Measurements from ENCODE around the gene RARRES1.
A peak's percentile ranks its signal among the peaks of the same experiment; 100 is the strongest.

RARRES1 gene, protein sequence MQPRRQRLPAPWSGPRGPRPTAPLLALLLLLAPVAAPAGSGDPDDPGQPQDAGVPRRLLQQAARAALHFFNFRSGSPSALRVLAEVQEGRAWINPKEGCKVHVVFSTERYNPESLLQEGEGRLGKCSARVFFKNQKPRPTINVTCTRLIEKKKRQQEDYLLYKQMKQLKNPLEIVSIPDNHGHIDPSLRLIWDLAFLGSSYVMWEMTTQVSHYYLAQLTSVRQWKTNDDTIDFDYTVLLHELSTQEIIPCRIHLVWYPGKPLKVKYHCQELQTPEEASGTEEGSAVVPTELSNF

DNA sequence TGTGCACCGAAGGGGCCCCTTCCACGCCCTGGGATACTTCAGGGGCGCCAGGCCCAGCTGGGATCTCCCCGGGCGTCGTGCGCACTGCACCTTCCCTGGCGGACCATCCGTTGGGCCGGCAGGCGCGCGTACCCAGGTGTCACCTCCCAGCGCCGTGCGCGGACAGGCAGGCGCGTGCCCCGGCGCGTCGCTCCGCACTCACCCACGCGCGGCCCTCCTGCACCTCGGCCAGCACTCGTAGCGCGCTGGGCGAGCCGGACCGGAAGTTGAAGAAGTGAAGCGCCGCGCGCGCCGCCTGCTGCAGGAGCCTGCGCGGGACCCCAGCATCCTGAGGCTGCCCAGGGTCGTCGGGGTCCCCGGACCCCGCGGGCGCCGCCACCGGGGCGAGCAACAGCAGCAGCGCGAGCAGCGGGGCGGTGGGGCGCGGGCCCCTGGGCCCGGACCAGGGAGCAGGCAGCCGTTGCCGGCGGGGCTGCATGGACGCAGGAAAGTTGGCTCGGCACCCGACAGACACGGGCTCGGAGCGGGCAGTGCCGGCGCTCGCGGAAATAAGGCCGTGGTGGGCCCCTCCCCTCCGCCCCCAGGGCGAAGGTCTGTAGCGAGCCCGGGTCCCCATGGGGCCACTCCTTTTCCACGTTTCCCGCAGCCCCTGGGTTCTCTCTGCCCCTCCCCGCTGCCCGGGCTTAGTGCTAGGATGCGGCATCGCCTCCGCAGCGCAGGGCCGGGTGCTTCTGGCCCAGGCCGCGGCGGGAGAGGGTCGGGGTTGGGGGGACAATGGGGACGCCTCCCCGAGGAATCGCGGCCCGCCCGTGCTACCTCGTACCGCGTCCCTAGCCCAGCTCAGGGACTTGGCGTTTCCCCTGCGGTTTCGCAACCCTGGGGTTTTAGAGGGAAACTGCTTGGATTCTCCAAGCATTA, at the start of gene RARRES1:
TSS of gene RARRES1 (minus strand) at position 520 of the 918 bp plus-strand sequence. CDS start at position 478, 42 bp downstream.
- DNase-seq (ENCODE audit: low read depth in 2 of 2): peak in 1 of 2 donors; percentile 3

DNA sequence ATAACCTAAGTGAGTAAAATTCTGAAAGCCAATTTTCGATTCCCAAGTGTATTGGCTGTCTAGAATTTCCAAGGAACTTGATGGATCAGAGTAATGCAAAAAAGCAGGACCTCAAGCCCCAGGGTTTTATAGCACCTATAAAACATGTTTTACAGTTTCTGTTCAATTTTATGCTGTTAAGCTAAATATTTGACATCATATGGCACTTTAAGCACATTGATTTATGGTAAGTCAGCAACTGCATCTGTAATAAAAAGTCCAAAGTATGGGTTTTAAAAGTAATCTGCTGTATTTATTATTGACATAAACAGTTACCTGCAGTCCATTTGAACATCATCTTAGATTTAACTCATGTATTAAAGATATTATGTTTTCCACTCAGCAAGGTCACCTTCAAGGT, 49.6 kb upstream of the RARRES1 start:
- DNase-seq (ENCODE audit: low read depth in 2 of 2): no peak

DNA sequence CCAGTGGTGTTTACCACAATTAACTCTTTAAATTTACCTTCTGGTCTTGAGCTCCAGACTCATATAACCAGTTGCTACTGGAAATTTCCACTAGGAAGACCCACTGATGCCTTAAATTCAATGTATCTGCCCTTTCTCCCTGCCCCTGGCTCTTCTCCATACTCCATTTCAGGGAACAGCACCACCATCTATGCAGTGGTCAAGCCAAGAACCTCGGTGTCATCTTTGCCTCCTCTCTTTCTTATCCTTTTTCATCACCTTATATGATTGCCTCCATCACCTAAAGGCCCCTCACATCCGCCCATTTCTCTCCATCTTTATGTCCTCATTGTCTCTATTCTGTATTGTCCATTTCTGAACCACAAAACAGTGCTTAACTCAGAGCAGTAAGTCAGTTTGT, 48.9 kb upstream of the RARRES1 start:
- DNase-seq (ENCODE audit: low read depth in 2 of 2): no peak

DNA sequence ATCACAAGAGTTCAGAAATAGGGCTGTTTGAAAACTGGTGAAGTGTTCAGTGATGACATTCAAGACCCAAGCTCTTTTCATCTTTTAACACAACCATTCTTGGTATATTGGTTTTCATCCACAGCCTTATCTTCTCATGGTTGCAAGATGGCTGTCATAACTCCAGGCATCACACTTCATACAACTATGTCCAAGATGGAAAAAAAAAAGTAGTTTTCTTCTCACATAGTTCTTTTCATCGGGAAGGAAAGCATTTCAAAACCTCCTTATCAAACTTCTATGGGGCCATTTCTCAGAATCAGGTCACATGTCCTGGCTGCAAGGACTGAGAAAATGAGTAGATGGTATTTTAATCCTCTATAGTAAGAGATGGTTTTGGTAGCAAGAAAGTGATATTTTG, 48.5 kb upstream of the RARRES1 start:
- DNase-seq (ENCODE audit: low read depth in 2 of 2): no peak

DNA sequence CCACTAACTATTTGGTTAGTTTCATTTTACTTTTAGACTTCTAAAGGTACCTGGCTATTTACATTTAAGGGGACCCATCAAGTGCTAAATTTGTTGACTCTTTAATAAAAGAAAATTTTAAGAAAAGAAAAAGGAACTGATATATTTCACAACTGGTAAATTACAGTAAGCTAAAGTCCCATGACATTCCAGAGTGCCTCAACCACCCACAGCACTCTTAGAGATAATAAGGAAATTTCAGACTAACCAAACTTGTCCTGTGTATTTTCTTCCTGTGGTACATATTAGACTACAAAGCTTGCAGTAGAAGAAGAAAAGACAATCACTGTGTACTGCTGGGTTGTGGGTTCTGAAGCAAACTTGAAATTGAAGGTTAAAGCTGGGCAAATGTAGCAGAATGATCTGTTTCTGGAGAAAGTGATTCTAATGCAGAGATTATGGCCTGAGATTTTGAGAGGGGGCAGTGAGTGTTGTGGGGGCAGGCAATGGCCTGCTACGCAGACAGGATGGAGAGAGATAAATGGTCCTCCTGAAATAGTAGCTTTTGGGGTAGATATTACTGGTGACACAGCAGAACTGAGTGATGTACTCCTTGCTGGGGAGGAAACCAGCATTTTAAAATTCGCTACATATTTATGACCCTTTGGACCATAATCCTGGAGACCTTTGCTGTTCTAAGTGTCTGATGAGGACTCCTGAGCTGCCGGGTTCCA, 45.1 kb upstream of the RARRES1 start:
- DNase-seq (ENCODE audit: low read depth in 2 of 2): no peak

DNA sequence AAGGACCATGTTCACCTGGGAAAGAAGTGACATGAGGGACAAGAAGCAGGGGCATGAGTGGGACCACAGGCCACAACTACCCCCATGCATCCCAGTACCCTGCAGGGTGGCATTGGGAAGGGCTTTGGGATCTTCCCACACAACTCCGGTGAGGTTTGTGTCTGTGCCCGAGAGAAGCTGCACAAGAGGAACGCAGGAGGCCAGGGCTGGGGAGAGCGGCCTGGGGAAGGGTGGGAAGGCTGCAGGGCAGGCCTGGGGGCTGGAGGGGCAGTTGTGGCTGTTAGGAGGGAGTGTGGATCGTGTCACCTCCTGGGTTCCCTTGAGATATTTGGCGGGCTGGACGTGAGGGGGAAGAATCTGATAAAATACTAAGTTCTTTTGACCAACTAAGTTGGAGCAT, 44.3 kb upstream of the RARRES1 start:
- no peak for DNase-seq (ENCODE audit: low read depth in 2 of 2)

DNA sequence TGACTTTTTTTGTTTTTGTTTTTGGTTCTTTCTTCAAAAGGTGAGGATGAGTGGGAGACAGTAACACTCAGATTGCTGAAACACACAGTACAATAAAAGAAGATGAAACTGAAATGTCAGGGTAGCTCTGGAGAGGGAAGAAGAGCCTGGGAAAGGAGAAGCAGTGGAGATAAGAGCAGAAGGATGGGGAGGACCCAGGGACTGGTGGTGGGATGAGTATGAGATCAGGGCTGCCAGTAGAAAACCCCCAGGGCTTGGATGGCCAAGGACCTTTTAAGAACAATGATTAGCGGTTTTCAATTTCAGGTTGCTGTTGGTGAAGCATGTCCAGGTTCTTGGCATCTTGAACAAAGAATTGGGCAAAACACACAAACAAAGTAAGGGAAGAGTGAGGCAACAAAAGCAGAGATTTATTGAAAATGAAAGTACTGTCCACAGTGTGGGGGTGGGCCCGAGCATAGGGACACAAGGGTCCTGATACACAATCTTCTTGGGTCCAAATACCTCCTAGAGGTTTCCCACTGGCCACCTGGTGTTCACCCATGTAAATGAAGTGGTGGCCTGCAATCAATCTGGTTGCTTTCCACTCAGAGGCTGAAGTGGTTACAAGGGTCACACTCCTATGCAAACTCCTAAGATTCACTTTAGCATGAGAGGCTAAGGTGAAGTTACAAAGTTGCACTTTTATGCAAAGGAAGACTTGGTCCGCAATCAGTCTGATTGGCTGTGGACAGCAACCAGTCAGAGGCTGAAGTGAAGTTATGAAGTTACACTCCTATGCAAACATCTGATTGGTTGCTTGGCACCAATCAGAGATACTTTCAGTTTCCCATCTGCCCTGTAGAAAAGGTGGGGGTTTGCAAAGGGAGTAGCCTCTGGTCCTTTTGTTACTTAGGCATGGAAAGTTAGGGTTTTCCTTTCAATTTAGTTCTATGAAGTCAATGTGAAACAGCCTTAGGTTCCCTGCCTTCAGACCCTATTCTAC, 43.5 kb upstream of the RARRES1 start:
- no peak for DNase-seq (ENCODE audit: low read depth in 2 of 2)

DNA sequence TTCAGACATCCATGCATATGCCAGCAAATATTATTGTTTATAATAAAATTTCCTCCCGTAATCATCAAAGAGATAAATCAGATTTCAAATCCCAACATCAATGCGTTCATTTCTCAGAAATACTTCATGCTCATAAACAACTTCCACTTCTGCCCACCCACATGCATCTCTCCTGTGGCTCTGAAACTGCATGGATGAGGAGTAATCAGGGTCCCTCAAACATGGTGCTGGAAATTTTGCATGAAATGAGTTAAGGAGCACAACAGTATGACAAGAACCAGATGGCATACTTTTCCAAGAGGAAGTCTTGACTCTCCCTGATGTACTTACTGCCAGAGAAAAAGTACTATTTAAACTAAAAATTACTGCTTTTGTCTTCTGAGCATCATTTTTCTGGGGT, 42.7 kb upstream of the RARRES1 start:
- DNase-seq (ENCODE audit: low read depth in 2 of 2): no peak

DNA sequence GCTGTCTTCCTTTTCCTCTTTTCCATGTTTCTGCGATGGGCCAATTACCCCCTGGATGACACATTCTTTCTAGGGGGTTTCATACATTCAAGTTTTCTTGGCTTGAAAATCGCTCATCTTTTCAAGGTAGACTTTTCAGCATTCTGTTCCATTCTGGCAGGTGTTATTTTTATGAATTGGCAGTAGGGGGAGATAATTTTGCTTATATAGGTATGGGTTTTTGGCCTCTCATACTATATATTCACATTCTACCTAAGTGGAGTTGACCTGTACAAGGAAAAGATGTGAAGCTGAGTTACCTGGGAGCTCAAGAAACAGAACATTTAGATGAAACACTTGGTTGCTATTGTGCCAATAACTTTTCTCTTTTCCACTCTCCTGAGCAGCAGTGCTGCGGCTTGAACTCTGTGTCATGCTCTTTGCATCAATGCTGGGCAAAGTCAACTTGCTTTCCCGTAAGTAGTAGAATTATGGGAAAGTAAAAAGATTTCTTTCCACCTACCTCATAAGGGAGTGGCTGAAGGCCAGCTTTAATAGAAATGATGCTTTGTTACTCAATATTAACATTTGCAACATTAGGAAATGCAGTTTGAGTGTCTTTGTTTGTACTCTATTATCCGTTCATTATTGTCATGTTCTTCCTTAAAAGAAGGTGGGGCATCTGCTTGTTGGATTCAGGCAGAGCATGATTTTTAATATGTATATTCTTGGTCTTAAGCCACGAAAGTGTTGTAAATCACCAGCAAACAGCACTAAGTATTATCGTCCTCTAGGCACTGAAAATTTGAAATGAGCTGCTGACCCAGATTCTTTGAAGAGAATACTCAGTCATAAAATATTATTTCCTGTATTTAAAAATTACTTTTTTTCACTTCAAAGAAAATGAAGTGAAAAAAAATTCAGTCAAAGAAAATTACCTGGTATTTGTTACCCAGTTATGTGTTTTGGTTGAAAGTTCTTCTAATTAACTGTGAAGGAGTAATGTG, 41.9 kb upstream of the RARRES1 start:
- no peak for DNase-seq (ENCODE audit: low read depth in 2 of 2)

DNA sequence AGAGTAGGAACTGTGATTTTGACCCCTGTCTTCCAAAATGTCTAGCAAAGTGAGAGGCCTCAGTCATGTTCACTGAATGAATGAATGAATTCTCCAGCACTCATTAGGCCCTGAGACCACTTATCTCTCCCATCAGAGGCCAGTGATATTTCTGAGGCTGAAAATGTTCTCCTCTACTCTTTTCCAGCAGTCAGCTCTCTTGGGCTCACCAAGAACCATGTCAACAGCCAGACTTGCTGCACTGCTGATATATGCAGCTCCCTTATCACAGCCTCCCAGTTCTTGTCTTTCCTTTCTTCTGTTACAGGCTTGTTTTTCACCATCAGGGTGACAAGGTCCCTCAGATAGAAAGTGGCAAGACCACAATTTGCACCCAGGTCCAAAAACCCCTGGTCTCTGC, 40.9 kb upstream of the RARRES1 start:
- no peak for DNase-seq (ENCODE audit: low read depth in 2 of 2)

DNA sequence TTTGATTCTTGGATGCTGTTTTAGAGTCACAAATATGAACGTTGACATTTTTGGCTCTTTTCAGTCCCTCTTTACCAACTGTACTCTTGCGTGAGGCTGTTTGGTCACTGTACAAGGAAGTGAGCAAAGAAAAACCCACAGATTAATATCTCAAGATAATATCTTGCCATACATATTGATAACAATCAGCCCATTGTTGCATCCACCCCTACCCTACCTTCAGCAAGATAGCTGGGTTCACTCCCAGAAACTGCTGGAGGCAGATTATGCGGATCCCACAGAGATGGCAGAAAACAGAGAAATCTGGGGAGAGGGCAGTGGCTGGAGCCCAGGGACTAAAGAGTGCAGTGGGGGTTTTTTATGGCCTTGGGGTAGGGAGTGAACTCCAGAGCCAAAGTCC, 39.7 kb upstream of the RARRES1 start:
- no peak for DNase-seq (ENCODE audit: low read depth in 2 of 2)

DNA sequence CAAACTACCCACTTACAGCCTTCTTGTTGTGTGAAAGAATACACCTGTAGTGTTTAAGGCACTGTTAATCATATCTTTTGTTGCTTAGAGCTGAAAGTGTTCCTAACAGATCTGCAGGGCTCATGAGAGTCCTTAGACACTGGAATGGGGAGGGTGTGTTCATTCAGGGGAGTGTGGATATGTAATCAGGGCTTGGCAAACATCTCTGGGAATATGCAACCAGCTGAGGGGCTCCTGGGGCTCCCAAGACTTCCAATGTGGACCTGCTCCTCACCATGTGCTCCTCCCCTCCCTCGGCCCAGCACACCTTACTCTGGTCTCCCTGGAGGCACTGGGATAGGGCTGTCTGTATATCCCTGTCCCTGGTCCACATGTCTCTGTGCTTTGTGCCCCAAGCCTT, 39.3 kb upstream of the RARRES1 start:
- no peak for DNase-seq (ENCODE audit: low read depth in 2 of 2)

DNA sequence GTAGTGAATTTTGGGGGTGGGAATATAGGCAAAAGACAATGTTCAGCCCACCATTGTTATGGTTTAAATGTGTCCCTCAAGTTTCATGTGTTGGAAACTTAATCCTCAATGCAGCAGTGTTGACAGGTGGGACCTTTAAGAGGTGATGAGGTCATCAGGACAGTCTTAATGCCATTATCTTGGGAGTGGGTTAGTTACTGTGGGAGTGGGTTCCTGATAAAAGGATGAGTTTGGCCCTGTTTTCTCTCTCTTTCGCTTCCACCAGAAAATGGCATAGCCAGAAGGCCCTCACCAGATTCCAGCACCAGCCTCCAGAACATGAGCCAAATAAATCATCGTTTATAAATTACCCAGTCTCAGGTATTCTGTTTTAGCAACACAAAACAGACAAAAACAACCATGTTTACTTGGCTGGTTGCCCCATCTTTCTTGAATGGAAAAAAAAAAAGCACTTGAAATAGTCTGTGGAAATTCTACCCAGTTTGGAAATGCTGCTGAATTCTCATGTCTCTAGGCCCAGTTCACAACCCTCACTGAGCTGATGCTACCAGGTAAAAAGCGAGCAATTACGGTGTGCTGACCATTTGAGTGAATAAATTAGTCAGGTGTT, 38.6 kb upstream of the RARRES1 start:
- DNase-seq (ENCODE audit: low read depth in 2 of 2): no peak

DNA sequence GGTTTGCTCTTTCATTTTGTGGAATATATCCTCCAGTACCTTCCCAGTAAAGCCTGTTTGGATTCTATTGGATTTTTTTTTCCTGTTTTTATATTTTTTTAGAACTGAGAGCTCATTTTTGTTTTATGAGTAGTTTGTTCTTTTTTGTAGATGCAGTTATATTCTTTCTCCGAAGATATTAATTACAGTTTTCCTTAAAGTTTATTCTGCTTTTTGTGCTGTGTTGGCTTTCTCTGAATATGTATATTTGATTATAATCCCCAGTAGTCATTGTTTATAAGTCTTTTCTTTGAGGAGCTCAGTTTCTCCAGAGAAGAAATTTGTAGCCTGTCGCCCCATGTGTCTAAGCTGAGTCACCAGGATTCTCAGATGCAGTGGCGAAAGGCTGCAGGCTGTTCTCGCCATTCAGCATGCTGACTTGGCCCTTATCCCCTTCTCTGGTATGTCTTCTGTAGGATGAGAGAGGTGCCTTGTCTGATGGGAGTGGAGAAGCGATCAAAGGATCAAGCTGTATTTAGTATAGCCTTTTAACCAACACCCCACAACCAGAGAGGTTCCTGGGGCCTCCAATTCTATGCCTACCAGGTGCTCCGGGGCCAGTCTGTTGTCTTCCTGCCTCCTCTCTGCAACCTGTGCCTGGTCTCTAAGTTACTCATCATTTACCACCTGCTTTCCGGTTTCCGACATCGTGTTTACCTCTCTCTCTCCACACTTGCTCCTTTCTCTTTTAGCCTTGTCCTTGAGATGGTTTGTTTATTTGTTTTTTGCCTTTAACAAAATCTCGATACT, 37.9 kb upstream of the RARRES1 start:
- no peak for DNase-seq (ENCODE audit: low read depth in 2 of 2)

DNA sequence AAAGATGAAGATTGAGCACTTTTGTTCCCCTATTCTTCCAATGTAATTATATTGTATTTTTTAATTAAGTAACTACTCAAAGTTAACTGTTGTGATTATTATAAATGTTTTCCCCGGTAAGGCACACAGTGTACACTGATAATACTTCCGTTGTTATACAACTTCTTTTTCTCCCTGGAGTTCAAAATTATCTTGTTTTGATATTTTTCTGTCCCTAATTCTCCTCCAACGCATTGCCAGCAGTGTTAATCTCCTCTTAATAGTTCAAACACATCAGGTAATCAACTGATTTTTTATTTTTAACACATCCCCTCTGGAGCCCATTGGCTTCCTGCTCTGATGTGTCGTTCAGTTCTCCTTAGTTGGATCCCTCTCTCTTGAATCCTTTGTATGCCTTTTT, 37.3 kb upstream of the RARRES1 start:
- no peak for DNase-seq (ENCODE audit: low read depth in 2 of 2)

DNA sequence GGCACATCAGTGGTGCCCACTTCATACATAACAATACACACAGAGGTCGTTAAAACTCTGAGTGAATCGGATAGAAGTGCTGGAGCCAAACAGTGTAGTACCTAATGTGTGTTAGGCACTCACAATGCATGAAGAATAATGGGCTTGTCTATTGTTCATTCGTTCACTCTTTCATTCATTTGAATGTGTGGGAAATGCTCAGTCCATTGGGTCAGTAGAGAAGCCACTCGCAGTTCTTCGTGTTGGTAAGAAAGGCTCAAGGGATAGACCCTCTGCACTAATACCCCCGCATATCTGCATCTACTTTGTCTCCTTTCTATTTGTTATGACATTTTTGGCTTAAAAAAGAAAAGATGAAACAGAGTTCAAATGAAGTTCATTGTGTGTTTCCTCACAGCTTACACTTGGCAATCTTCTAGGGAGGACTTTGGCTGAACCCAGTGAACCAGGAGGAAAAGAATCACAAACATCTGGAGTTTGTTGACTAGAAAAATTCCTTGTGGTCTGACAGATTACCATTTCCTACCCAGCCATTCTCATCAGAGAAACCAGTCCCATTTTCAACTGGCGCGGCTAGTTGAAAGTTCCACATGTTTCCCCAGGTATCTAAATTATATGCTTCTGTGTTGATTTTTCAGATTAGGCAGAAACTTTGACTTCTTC, 36.8 kb upstream of the RARRES1 start:
- DNase-seq (ENCODE audit: low read depth in 2 of 2): no peak

DNA sequence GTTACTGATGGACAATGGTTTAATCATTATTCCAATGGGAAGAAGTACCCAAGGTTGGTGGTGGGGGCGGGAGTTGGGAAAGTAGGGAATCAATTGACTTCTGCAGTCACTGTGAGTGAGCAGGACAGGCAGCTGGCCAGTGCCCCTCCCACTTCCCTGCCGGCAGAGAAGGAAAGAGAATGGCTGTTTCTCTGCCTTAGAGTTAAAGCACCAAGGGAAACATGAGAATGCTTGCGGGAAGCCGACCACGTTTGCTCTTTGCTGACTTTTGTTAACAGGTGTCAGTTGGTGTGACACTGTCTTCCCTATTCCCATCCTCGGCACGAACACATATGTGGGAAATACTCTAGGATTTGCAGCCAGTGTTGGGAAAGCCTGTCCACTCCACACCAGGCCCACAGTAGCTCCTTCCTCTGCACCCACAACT, 36.1 kb upstream of the RARRES1 start:
- DNase-seq (ENCODE audit: low read depth in 2 of 2): no peak

DNA sequence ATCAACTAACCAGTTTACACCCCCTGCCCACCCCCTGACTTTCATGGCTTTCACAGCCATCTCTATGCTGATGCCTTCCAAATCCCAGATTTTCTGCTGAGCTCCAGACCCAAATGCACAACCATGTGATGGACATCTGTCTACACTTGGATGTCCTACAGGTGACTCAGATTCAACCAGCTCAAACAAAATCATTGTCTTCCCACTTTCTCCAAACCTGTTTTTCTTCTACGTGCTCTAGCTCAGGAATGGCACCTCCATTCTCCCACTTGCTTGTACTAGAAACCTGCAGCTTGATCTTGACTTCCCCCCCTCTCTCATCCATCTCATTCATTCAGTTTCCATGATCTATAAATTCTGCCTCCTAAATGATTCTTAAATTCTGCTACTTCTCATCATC, 34.1 kb upstream of the RARRES1 start:
- DNase-seq (ENCODE audit: low read depth in 2 of 2): no peak

Measured in stimulated activated CD8-positive, alpha-beta memory T cell treated with anti-CD3 and anti-CD28 coated beads, Interleukin-7, amount 100 ng/mL, for 1 hour (primary cell).